GF-D8 (cell line): ENCODE results near the gene AP2A1.
A peak's percentile ranks its signal among the peaks of the same experiment; 100 is the strongest.

Experiments used
- DNase-seq: peaks from one replicate; lab custom pipeline; 2025; lab: John Stamatoyannopoulos, UW

Gene AP2A1

GRCh38 chr19:49793561-49793840 is 26.7 kb downstream of the AP2A1 start:
- DNase-seq: no peak

DNA sequence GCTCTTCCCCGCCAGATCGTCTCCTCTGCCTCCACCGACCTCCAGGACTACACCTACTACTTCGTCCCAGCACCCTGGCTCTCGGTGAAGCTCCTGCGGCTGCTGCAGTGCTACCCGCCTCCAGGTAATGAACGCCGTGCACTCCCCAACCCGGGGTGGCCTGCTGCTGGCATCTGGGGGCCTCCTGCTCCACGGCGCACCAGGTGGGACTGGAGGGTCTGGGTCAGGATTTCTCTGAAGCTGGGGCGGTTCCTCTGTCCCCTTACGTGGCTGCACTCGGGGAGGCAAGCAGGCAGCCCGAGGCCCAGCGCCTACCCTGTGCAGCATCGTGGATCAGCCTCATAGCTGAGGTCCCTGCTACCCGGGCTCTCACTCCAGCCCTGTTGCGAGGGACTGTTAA is 28.8 kb downstream of the AP2A1 start:
- no peak for DNase-seq

- DNase-seq: no peak
Measured at GRCh38 chr19:49798574-49798973, 31.8 kb downstream of the AP2A1 start.

GRCh38 chr19:49799271-49799797 is 32.5 kb downstream of the AP2A1 start:
- DNase-seq: no peak

DNA sequence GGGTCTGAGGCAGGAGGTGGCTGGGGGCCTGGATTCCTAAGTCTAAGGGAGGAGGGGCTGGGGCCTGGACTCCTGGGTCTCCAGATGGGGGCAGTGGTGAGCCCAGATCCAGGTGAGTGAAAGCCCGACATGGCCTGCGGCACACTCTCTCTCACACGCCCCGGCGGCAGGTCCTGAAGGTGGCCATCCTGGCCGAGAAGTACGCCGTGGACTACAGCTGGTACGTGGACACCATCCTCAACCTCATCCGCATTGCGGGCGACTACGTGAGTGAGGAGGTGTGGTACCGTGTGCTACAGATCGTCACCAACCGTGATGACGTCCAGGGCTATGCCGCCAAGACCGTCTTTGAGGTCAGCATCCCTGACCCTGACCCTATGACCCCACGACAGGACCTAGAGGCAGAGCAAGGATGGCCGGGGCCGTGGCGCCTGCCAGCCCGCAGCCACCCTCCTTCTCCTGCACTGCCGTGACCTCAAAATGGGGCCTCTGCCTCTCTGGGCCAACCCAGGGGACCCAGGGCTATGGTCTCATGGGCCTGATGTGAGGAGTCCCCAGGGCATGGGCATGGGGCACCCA is 33.1 kb downstream of the AP2A1 start:
- no peak for DNase-seq

GRCh38 chr19:49800771-49801170 is 34.0 kb downstream of the AP2A1 start:
- no peak for DNase-seq

- DNase-seq: no peak
Measured at GRCh38 chr19:49801401-49801888, 34.6 kb downstream of the AP2A1 start.

DNA sequence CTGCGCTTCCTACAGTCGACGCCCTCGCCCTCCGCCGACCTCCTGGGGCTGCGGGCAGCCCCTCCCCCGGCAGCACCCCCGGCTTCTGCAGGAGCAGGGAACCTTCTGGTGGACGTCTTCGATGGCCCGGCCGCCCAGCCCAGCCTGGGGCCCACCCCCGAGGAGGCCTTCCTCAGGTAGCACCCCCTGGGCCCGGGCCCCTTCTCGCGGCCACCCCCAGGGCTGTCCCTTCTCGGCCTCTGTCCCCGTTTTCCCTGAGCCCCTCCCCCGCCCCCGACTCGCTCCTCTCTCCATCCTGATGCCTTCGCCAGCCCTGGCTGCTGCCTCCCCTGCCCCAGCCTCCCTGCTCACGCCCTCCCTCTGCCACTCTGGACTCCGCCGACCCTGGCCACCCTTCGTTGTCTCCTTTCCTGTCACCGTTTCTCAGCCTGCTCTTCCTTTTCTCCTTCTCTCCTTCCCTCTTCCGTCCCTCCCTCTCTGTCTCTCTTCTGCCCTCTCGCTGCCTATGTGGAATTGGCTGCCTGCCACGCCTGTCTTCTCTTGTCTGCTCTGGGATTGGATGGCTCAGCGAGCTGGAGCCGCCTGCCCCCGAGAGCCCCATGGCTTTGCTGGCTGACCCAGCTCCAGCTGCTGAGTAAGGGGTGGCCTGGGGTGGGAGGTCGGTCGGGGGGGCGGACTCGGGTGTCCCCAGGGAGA is 35.3 kb downstream of the AP2A1 start:
- no peak for DNase-seq

DNA sequence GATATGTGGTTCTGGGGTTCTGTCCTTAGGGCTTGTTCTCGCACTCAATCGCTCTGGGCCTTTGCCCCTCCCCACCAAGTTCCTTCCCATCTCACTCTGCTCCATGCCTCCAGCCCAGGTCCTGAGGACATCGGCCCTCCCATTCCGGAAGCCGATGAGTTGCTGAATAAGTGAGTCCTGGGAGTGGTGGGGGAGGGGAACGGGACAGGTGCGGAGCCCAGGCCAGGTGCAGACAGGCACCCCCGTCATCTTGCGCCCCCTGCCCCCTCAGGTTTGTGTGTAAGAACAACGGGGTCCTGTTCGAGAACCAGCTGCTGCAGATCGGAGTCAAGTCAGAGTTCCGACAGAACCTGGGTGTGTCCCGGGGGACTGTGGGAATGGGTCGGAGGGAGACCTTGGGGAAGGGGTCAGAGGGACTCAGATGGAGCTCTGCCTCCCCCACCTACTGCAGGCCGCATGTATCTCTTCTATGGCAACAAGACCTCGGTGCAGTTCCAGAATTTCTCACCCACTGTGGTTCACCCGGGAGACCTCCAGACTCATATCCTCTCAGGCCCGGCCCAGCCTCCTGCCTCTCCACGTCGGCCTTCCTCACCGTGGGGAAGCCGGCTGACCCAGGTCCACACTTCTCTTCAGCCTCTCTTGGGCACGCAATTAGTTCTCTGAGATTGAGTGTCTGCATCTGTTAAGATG is 36.2 kb downstream of the AP2A1 start:
- no peak for DNase-seq

DNA sequence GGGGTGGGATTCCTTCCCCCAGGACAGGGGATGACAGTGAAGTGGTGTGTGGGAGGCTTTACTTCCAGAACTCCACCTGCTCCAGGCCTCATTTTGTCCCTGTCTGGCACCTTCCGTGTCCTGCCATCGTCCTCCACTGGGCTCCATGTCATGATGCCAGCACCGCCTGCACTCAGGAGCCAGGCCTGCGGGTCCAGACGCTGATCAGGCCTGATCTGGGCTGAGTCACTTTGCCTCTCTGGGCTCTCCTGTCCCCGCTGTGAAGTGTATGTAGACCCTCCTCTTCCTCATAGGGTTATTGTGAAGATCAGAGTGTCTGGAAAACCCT is 36.7 kb downstream of the AP2A1 start:
- DNase-seq: no peak

- DNase-seq: no peak
Measured at GRCh38 chr19:49805822-49806619, 39.2 kb downstream of the AP2A1 start.

DNA sequence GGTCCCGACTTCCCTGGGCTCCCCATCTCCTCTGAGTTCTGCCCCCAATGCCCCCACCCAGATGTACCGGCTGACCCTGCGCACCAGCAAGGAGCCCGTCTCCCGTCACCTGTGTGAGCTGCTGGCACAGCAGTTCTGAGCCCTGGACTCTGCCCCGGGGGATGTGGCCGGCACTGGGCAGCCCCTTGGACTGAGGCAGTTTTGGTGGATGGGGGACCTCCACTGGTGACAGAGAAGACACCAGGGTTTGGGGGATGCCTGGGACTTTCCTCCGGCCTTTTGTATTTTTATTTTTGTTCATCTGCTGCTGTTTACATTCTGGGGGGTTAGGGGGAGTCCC is 39.8 kb downstream of the AP2A1 start:
- DNase-seq: no peak

- peak; percentile 75 for DNase-seq
Measured at GRCh38 chr19:49807058-49807903, 40.5 kb downstream of the AP2A1 start.

DNA sequence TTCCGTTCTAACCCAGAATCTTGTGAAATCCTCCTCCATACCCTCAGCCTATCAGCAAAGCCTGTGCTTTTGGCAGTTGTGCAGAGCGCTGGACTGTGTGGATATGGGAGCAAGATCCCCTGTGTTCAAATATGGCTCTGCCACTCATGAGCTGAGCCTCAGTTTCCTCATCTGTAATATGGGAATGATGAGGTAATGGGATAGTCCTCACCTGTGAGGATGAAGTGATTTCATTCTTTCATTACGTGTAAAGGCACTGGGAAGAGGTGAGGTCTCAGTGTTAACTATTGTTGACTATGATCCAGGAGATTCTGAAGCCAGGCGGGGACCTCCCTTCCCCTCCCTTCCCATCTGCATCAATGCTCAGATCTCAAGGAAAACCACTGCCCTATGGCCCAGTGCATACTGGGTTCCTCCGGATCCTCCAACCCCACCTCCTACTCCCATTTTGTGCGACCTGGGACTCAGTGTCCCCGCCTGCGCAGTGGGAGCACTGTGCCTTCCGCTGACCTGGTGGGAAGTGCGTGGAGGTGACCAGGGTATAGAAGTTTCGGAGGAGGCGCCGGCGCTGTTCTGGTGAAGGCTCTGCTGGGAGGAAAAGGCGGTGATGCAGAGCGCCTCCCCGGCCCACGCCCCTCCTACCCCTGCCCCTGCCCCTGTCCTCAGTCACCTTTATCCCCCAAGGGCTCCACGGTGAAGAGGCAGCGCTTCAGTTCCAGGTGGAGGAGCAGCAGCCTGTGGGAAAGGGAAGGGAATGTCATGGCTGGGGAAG is 41.3 kb downstream of the AP2A1 start:
- DNase-seq: peak; percentile 51

- no peak for DNase-seq
Measured at GRCh38 chr19:49808711-49809159, 41.9 kb downstream of the AP2A1 start.

GRCh38 chr19:49809160-49809940 is 42.5 kb downstream of the AP2A1 start:
- no peak for DNase-seq

DNA sequence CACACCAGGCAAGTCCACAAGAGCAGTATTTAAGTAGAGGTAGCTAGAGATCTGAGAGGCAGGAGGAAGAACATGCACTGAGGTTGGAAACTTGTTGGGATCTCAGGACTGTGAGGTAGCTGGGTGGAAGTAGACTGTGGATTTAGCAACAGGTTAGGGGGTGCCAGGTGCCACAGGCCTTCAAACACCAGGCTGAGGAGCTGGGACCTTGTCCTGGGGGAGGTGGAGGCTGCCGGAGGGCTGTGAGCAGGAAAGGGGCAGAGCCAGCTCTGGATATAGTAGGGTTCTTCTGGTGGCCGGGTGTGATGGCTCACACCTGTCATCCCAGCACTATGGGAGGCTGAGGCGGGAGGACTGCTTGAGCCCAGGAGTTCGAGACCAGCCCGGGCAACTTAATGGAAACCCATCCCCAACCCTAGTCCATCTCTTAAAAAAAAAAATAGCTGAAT is 43.2 kb downstream of the AP2A1 start:
- DNase-seq: no peak

DNA sequence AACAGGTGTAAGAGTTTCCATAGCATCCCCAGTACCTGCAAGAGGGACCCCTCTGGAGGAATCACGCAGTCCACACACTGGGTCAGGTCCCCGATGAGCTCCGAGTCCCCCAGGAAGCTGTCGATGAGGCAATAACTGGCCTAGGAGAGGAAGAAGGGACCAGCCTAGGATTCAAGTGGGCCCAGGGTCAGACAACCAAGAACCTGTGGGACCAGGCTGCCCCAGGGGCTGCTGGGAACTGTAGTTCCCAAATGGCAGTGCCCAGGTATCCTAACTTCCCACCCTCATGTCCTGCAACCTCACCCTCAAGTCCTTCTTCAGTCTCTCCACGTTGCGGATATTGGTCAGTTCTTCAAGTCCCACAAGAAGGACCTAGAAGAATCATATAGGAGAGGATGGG is 44.5 kb downstream of the AP2A1 start:
- DNase-seq: no peak

- DNase-seq: no peak
Measured at GRCh38 chr19:49812452-49812996, 45.7 kb downstream of the AP2A1 start.
